Measurements from ENCODE around the gene EBF3.

Gene EBF3

GRCh38 chr10:129945526-129945925 lies 18.5 kb downstream of the EBF3 start:
- in situ Hi-C loops (cut with MboI; ENCODE audit: low sequenced_read_pairs): no loop called here

- in situ Hi-C loops (cut with MboI; ENCODE audit: low sequenced_read_pairs): no loop called here
These were observed 19.0 kb downstream of the EBF3 start for GRCh38 chr10:129945064-129945463.

GRCh38 chr10:129944456-129944855 lies 19.6 kb downstream of the EBF3 start:
- in situ Hi-C loops (cut with MboI; ENCODE audit: low sequenced_read_pairs): no loop called here

- in situ Hi-C loops (cut with MboI; ENCODE audit: low sequenced_read_pairs): no loop called here
These were observed 20.9 kb downstream of the EBF3 start for GRCh38 chr10:129942936-129943715.

- in situ Hi-C loops (cut with MboI; ENCODE audit: low sequenced_read_pairs): no loop called here
These were observed 21.7 kb downstream of the EBF3 start for GRCh38 chr10:129942391-129942790.

GRCh38 chr10:129942019-129942277 lies 22.1 kb downstream of the EBF3 start:
- in situ Hi-C loops (cut with MboI; ENCODE audit: low sequenced_read_pairs): no loop called here

- in situ Hi-C loops (cut with MboI; ENCODE audit: low sequenced_read_pairs): no loop called here
These were observed 22.7 kb downstream of the EBF3 start for GRCh38 chr10:129941199-129942018.

GRCh38 chr10:129940617-129941198 lies 23.4 kb downstream of the EBF3 start:
- in situ Hi-C loops (cut with MboI; ENCODE audit: low sequenced_read_pairs): no loop called here

- in situ Hi-C loops (cut with MboI; ENCODE audit: low sequenced_read_pairs): no loop called here
These were observed 24.4 kb downstream of the EBF3 start for GRCh38 chr10:129939416-129940275.

- in situ Hi-C loops (cut with MboI; ENCODE audit: low sequenced_read_pairs): no loop called here
These were observed 25.6 kb downstream of the EBF3 start for GRCh38 chr10:129938460-129938859.

GRCh38 chr10:129937351-129937751 lies 26.7 kb downstream of the EBF3 start:
- in situ Hi-C loops (cut with MboI; ENCODE audit: low sequenced_read_pairs): no loop called here

GRCh38 chr10:129936923-129937300 lies 27.2 kb downstream of the EBF3 start:
- in situ Hi-C loops (cut with MboI; ENCODE audit: low sequenced_read_pairs): no loop called here

GRCh38 chr10:129936266-129936922 lies 27.7 kb downstream of the EBF3 start:
- in situ Hi-C loops (cut with MboI; ENCODE audit: low sequenced_read_pairs): no loop called here

- in situ Hi-C loops (cut with MboI; ENCODE audit: low sequenced_read_pairs): no loop called here
These were observed 28.3 kb downstream of the EBF3 start for GRCh38 chr10:129935867-129936152.

- in situ Hi-C loops (cut with MboI; ENCODE audit: low sequenced_read_pairs): no loop called here
These were observed 28.8 kb downstream of the EBF3 start for GRCh38 chr10:129935102-129935866.

- in situ Hi-C loops (cut with MboI; ENCODE audit: low sequenced_read_pairs): no loop called here
These were observed 29.7 kb downstream of the EBF3 start for GRCh38 chr10:129934196-129934925.

- in situ Hi-C loops (cut with MboI; ENCODE audit: low sequenced_read_pairs): no loop called here
These were observed 30.5 kb downstream of the EBF3 start for GRCh38 chr10:129933456-129934092.

GRCh38 chr10:129932751-129933433 lies 31.2 kb downstream of the EBF3 start:
- in situ Hi-C loops (cut with MboI; ENCODE audit: low sequenced_read_pairs): no loop called here
